ENCODE results near the gene COX19.

- TF ChIP-seq CTCF (conservative IDR thresholded peaks at IDR 0.05) (no peak), EZH2 (IDR thresholded peaks at IDR 0.05; ENCODE audit: low read depth) (no peak)
Observed at GRCh38 chr7:1013581-1013980, 38.2 kb upstream of the COX19 start.
